HuH-7.5 (cell line): Measurements from ENCODE around the gene JAK2.
"Not testable (repeated sequence)": the region's sequence is repeated elsewhere in the genome, so short reads cannot be mapped to it uniquely, and the experiment has no call there.

Source experiments
- DNase-seq: peaks from one replicate; pipeline ENCODE4 v3.0.0; 2011; ENCODE audit warnings: low spot score

Gene JAK2

GRCh38 chr9:4984621-4985385 lies at the start of gene JAK2:
JAK2 (plus strand) TSS chr9:4985272; CDS start chr9:5021988, 36,716 bp downstream.
- peak; percentile 41 for DNase-seq

- no peak for DNase-seq
These were observed 48.8 kb upstream of the JAK2 start for GRCh38 chr9:4936277-4936676.

GRCh38 chr9:4936823-4937222 lies 48.2 kb upstream of the JAK2 start:
- no peak for DNase-seq

- DNase-seq, result no peak
These were observed 47.6 kb upstream of the JAK2 start for GRCh38 chr9:4937446-4937845.

GRCh38 chr9:4938496-4938895 lies 46.6 kb upstream of the JAK2 start:
- DNase-seq, result no peak

GRCh38 chr9:4939118-4939561 lies 45.9 kb upstream of the JAK2 start:
- DNase-seq, result no peak

- DNase-seq, result not testable (repeated sequence)
These were observed 42.9 kb upstream of the JAK2 start for GRCh38 chr9:4942042-4942691.

DNA sequence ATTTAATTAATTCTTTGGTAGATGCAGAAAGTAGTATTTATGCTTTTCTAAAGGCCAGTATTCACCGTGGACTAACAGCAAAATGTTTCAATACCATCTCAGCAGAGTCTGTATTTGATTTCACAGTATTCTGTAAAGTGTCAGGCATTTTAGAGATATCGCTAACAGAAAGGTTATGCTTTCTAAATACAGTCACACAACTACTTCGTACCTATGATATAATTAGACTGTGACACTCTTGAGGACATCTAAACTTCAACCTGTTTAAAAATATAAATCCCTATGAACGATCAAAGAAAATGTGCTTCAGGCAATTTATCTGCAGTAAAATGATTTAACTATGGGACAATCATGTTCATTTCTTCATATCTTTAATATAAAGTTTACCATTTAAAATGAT lies 41.7 kb upstream of the JAK2 start:
- DNase-seq, result no peak

DNA sequence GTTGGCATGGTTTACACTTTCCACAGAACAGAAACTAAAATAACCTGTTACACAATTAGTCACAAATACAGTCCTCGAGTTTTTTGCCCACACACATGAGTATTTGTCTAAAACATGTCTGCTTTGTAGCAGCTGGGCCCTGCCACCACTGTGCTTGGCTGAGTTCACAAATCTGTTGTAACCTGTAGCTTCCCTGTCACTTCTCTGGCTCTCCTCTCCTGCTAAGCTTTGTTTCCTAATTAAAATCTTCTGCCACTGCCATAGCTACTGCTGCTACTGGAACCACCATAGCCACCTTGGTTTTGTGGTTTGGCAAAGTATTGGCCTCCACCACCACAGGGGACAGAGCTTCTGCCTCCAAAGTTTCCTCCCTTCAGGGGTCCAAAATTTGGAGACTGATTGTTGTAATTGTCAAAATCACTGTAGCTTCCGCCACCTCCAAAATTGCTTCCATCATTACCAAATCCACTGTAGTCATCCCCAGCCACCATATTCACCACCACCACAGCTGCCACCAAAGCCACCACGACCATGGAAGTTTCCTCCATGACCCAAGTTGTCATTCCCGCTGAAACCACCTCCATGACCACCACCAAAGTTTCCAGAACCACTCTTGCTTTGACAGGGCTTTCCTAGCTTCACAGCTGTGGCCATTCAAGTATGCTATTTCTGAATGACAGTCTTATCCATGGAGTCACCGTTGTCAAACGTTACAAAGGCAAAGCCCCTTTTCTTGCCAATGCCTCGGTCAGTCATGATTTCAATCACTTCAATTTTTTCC lies 40.5 kb upstream of the JAK2 start:
- DNase-seq, result not testable (repeated sequence)

DNA sequence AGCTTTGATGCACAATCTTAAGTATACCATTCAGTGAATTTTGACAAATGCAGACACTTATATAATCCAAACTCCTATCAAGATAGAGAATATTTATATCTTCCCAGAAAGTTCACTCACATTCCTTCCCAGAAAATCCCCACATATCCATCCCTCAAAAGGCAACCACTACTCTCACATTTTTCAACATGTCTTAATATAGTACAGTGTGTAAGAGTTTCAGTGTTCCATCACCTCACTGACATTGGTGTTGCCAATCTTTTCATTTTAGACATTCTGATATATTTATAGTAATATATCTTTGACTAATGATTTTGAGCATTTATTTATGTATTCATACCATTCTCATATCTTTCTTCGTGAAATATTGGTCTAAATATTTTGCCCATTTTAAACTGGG lies 38.1 kb upstream of the JAK2 start:
- no peak for DNase-seq

- DNase-seq, result no peak
These were observed 29.2 kb upstream of the JAK2 start for GRCh38 chr9:4955836-4956235.

GRCh38 chr9:4959031-4959430 lies 26.0 kb upstream of the JAK2 start:
- DNase-seq, result no peak

GRCh38 chr9:4962085-4962484 lies 23.0 kb upstream of the JAK2 start:
- no peak for DNase-seq

- DNase-seq, result no peak
These were observed 20.5 kb upstream of the JAK2 start for GRCh38 chr9:4964540-4964939.

- no peak for DNase-seq
These were observed 19.8 kb upstream of the JAK2 start for GRCh38 chr9:4965174-4965821.

DNA sequence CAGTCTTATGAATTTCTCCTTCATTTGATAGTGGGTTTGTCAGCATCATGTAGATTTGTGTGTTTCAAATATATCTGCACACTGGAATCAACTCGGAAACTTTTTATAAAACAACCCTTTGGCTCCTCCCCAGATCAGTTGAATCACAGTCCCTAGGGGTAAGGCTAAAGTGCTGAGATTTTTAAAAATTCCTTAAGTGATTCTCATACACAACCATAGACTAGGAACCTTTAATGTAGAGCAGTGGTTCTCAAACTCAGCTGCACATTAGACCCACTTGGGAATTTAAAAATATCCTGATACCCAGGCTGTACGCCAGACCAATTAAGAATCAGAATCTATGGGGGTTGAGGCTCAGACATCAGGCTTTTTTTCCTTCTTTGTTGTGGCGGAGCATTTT lies 17.5 kb upstream of the JAK2 start:
- no peak for DNase-seq

DNA sequence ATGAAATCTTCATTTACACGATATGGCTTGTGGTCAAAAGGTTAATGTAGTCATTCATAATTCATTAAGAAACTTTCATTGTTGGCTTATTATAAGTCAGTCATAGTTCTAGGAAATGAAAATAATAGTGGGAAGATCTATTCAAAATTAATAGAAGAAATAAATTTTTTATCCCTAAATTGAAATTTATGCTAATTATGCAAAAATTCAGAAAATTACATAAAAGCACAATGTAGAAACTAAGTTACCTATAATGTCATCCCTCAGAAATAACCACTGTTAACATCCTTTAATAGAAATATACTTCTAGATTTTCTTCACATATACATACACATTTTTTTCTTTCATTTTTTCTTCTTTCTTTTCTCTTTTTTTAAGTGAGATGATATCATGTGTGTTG lies 15.9 kb upstream of the JAK2 start:
- DNase-seq, result no peak

GRCh38 chr9:4970970-4971641 lies 14.0 kb upstream of the JAK2 start:
- no peak for DNase-seq

DNA sequence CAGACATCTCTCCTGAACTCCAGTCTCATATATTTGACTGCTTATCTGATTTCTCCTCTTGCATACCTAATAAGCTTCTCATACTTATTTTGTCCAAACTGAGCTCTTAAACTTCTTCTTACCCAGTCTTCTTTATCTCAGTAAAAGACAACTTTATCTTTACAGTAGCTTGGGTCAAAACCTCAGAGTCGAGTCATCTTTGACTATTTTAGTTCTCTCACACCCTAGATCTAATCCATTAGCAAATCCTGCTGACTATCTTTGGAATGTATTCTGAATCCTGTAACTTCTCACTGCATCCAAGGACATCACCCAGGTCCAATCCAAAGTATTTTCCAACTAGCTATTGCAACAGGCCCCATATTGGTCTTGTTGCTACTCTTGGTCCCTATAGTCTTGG lies 11.8 kb upstream of the JAK2 start:
- no peak for DNase-seq

DNA sequence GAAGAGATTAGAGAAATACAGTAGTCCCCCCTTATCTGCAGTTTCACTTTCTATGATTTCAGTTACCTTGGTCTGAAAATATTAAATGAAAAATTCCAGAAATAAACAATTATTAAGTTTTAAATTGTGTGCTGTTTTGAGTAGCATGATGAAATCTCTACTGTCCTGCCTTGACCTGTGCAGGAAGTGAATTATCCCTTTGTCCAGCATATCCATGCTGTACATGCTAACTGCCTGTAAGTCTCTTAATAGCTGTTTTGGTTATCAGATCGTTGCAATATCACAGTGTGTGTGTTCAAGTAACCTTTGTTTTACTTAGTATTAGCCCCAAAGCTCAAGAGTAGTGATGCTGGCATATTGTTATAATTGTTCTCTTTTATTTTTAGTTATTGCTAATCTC lies 11.2 kb upstream of the JAK2 start:
- DNase-seq, result no peak

- DNase-seq, result no peak
These were observed 5.8 kb upstream of the JAK2 start for GRCh38 chr9:4979239-4979638.
